ENCODE data around the gene CDH11. TPM values are rescaled to one million over a fixed set of nuclear protein-coding genes. Genes with fewer than 3 reads are reported as not detected.

Gene CDH11
- total RNA-seq, 1 experiment from 2014 or later, result 5.4 TPM

GRCh38 chr16:65061935-65062518, 59.8 kb downstream of the CDH11 start:
- Histone ChIP-seq H4K8ac (replicated peaks; ENCODE audit: insufficient read length, low read depth, low read length) (no peak overlapping the region), H3K79me2 (ENCODE audit: insufficient read depth, low read length) (no peaks in the 10 kb centered on the region; the same call in 1 of the 2 replicates), H2BK120ac (ENCODE audit: low read depth, low read length, poor library complexity, severe bottlenecking) (no peak overlapping the region), H3K18ac (ENCODE audit: insufficient read length, low read depth, low read length) (no peak overlapping the region), H3K56ac (ENCODE audit: insufficient read length, low read depth, low read length) (no peak overlapping the region), H3K4me1 (ENCODE audit: insufficient read depth, low read length) (no peaks in the 10 kb centered on the region), H2AFZ (ENCODE audit: low read length) (no peak overlapping the region), H3K9me3 (ENCODE audit: control insufficient read depth, low read depth, low read length) (no peaks in the 10 kb centered on the region), H3K4me2 (ENCODE audit: insufficient read depth, insufficient read length, low read length) (no peak overlapping the region), H3K27me3 (ENCODE audit: insufficient read depth, low read length) (no peaks in the 10 kb centered on the region), H2AK5ac (ENCODE audit: insufficient read length, low read length) (no peak overlapping the region), H3K27ac (ENCODE audit: insufficient read length, low read depth, low read length) (no peak overlapping the region), H3K9ac (ENCODE audit: extremely low read depth, insufficient read length, low read length) (no peak overlapping the region), H3K4ac (ENCODE audit: low read depth, low read length) (no peak overlapping the region), H3T11ph (ENCODE audit: low read length) (no peak overlapping the region), H4K20me1 (ENCODE audit: control insufficient read depth, insufficient read depth, insufficient read length) (no peaks in the 10 kb centered on the region), H4K5ac (ENCODE audit: insufficient read length, low read depth, low read length) (no peak overlapping the region), H3K14ac (ENCODE audit: insufficient read depth, low read length) (no peak overlapping the region), H3K79me1 (ENCODE audit: insufficient read depth, low read depth, low read length, poor library complexity, severe bottlenecking) (no peaks in the 10 kb centered on the region), H2BK20ac (ENCODE audit: low read depth, low read length, poor library complexity, severe bottlenecking) (no peak overlapping the region), H4K91ac (ENCODE audit: insufficient read length, low read depth, low read length) (no peak overlapping the region), H2BK12ac (ENCODE audit: insufficient read length, low read depth, low read length) (no peak overlapping the region), H2BK5ac (ENCODE audit: insufficient read length, low read length) (no peak overlapping the region), H3K23ac (ENCODE audit: insufficient read length, low read depth, low read length) (no peak overlapping the region), H3K23me2 (ENCODE audit: insufficient read length, low read depth, low read length, poor library complexity, severe bottlenecking) (no peaks in the 10 kb centered on the region), H2BK15ac (ENCODE audit: low read depth, low read length) (no peak overlapping the region)
- no peaks in the 10 kb centered on the region for H3K36me3 Mint-ChIP-seq (ENCODE audit: insufficient read depth in 1 of 3, low read depth in 3 of 3)
- TF ChIP-seq CTCF (conservative IDR thresholded peaks at IDR 0.05), result no peak
- no peaks in the 10 kb centered on the region for H3K27me3 Mint-ChIP-seq (ENCODE audit: low read depth)
- no peak overlapping the region for H3K27ac Mint-ChIP-seq
- no peaks in the 10 kb centered on the region for H3K9me3 Mint-ChIP-seq
- H3K4me3 Mint-ChIP-seq, result no peak overlapping the region
- no peak for DNase-seq
- no CpG with 5 or more reads among the region's 5 CpGs for WGBS (ENCODE audit: extremely low coverage, insufficient read length, low lambda C conversion rate)
- H3K4me1 Mint-ChIP-seq, result no peaks in the 10 kb centered on the region
